RWPE2 (cell line): ENCODE results near the gene DZIP1.

Experiments used
- ATAC-seq: fragments of 200-7000 bp; cut with Tn5 transposase; 3 replicates; pipeline ENCODE4 v1.9.1; 2021; ENCODE audit warnings: low read depth
- DNase-seq: peaks from one replicate; pipeline ENCODE4 v3.0.0-alpha.2; 2020; ENCODE audit warnings: low spot score
- H3K27ac ChIP-seq: fragments of 450-650 bp; 2 replicates; pipeline ENCODE4 v1.5.1; 2017; ENCODE audit warnings: mild to moderate bottlenecking; ENCODE audit not compliant: poor library complexity, severe bottlenecking
- H3K27me3 ChIP-seq: fragments of 250-450 bp; sonication (Bioruptor Pico); 2 replicates; pipeline ENCODE4 v1.5.1; 2021; ENCODE audit warnings: mild to moderate bottlenecking, moderate library complexity; ENCODE audit not compliant: insufficient read depth, poor library complexity, severe bottlenecking
- H3K36me3 ChIP-seq: fragments of 250-450 bp; sonication (Bioruptor Pico); 2 replicates; pipeline ENCODE4 v1.5.1; 2020; ENCODE audit warnings: low read depth, mild to moderate bottlenecking, moderate library complexity
- H3K4me1 ChIP-seq: fragments of 250-450 bp; sonication (Bioruptor Pico); 2 replicates; pipeline ENCODE4 v1.5.1; 2021; ENCODE audit warnings: mild to moderate bottlenecking, moderate library complexity; ENCODE audit not compliant: insufficient read depth, poor library complexity, severe bottlenecking
- H3K4me3 ChIP-seq: fragments of 250-450 bp; sonication (Bioruptor Pico); 2 replicates; pipeline ENCODE4 v1.5.1; 2021; ENCODE audit warnings: mild to moderate bottlenecking, moderate library complexity; ENCODE audit not compliant: severe bottlenecking
- H3K9me3 ChIP-seq: fragments of 250-450 bp; sonication (Bioruptor Pico); 2 replicates; pipeline ENCODE4 v1.5.1; 2021; ENCODE audit warnings: mild to moderate bottlenecking, moderate library complexity; ENCODE audit not compliant: severe bottlenecking
- TF ChIP-seq, protein P1 (sequence below): fragments of 450-650 bp; IDR thresholded peaks from one replicate; pipeline ENCODE4 v1.5.1; 2017; ENCODE audit warnings: mild to moderate bottlenecking, moderate library complexity; ENCODE audit not compliant: poor library complexity, severe bottlenecking

Gene DZIP1

GRCh38 chr13:95607366-95607765 is 37.1 kb downstream of the DZIP1 start:
- Histone ChIP-seq H3K4me3 (no peak overlapping the region), H3K4me1 (peaks cover 18% of the 10 kb centered on the region), H3K27ac (no peak overlapping the region), H3K36me3 (peaks cover 58% of the 10 kb centered on the region), H3K9me3 (no peaks in the 10 kb centered on the region), H3K27me3 (no peaks in the 10 kb centered on the region)
- ATAC-seq (peak; percentile 84), DNase-seq (no peak)
- TF ChIP-seq, protein P1, sequence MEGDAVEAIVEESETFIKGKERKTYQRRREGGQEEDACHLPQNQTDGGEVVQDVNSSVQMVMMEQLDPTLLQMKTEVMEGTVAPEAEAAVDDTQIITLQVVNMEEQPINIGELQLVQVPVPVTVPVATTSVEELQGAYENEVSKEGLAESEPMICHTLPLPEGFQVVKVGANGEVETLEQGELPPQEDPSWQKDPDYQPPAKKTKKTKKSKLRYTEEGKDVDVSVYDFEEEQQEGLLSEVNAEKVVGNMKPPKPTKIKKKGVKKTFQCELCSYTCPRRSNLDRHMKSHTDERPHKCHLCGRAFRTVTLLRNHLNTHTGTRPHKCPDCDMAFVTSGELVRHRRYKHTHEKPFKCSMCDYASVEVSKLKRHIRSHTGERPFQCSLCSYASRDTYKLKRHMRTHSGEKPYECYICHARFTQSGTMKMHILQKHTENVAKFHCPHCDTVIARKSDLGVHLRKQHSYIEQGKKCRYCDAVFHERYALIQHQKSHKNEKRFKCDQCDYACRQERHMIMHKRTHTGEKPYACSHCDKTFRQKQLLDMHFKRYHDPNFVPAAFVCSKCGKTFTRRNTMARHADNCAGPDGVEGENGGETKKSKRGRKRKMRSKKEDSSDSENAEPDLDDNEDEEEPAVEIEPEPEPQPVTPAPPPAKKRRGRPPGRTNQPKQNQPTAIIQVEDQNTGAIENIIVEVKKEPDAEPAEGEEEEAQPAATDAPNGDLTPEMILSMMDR: no peak

DNA sequence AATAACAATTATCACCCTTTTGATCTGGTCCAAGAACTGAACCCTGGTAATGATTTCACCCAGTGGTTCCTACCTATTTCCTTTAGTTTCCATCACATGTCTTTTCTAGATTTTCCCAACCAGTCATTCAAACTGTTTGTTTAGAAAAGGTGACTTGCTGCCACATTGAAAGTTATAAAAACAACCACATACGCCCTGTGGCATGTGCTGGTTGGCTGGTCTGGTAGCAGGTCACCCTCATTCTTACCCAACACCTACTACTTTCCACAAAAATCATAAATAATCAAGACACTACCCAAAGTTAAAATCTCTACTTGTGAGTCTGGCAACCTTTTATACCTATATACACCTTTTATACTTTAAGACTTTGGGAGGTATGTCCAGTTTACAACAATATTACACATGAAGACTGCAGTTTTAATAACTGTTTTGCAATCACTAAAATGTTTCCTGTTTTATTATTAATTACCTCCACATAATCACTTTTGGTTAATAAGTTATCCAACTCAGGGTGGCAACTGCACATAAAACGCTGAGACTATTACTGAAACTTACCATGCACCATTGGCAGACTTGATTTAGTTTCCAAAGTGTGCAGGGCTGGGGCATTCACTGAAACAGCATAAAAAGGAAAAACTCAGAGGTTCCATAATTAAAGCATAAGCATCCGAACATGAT is 38.9 kb downstream of the DZIP1 start:
- TF ChIP-seq, protein P1: no peak
- Histone ChIP-seq H3K4me3 (no peak overlapping the region), H3K27me3 (no peaks in the 10 kb centered on the region), H3K4me1 (peaks cover 18% of the 10 kb centered on the region), H3K36me3 (peaks cover 48% of the 10 kb centered on the region), H3K9me3 (no peaks in the 10 kb centered on the region), H3K27ac (no peak overlapping the region)
- ATAC-seq (no peak), DNase-seq (no peak)

- peaks cover 18% of the 10 kb centered on the region for H3K4me1 ChIP-seq
- ATAC-seq (no peak; the same call in 2 of the 3 replicates), DNase-seq (no peak)
- TF ChIP-seq, protein P1: no peak
- H3K36me3 ChIP-seq: peaks cover 46% of the 10 kb centered on the region
- H3K9me3 ChIP-seq: no peaks in the 10 kb centered on the region
- H3K27me3 ChIP-seq: no peaks in the 10 kb centered on the region
- H3K27ac ChIP-seq: peak overlapping the region; percentile 31
- H3K4me3 ChIP-seq: no peak overlapping the region
Measured at GRCh38 chr13:95604556-95604915, 40.0 kb downstream of the DZIP1 start.

DNA sequence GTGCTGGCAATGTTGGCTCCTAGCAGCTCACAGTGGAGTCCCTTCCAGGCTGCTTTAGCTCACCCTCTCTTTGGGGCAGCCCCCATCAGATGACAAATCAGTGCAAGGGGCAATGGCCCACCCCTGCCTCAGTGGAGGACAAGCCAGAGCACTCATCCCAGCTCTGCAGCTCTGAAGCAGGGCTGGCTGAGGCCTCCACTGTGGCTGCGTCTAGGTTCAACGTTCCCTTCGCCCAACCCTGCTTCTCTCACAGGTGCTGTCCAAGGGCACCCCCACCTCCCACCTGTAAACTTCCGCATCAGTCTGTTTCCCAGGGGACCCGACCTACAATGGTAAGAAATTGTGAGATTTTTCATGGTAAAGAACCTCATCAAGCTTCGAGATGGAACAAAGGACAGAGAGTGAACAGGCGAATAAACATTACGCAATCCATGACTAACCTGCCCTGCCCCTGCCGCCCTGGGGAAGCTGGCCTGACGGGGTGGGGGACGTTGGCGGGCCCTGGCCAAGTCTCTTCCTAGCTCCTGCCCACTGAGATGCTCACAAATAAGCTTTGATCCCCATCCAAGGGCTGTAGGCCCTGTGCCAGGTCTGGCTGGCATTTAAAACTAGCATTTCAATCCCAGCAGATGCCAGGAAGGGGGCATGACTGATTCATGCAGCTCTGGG is 40.5 kb downstream of the DZIP1 start:
- DNase-seq (peak; percentile 74), ATAC-seq (peak; percentile 93)
- TF ChIP-seq, protein P1: no peak
- H3K9me3 ChIP-seq: no peaks in the 10 kb centered on the region
- peaks cover 46% of the 10 kb centered on the region for H3K36me3 ChIP-seq
- peaks cover 18% of the 10 kb centered on the region for H3K4me1 ChIP-seq
- peak overlapping the region; percentile 31 for H3K27ac ChIP-seq
- no peak overlapping the region for H3K4me3 ChIP-seq
- H3K27me3 ChIP-seq: no peaks in the 10 kb centered on the region

DNA sequence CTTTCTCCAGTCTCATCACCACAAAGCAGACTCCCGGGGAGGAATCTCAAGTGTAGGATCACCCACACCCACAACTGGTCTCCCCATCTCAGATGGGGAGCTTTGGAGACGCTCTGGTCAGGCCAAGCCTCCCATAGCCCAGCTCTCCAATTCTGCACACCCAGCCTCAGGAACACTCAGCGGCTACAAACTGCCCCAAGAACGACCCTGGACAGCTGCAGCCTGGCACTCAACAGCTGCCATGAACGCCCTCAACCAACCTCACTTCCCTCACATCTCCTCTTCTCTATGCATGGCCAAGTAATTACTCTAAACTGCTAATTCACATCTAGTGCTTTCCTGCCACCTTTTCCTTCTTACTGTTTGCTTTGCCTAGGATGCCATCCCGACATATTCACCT is 42.6 kb downstream of the DZIP1 start:
- no peaks in the 10 kb centered on the region for H3K9me3 ChIP-seq

More for the DNA sequence above, 42.6 kb downstream of the DZIP1 start:
- Histone ChIP-seq H3K4me1 (peaks cover 12% of the 10 kb centered on the region), H3K4me3 (no peak overlapping the region), H3K36me3 (peaks cover 54% of the 10 kb centered on the region), H3K27ac (no peak overlapping the region), H3K27me3 (no peaks in the 10 kb centered on the region)
- no peak for DNase-seq
- ATAC-seq: no peak
- TF ChIP-seq, protein P1: no peak
